SK-N-SH (cell line): Measurements from ENCODE around the gene TNFSF15. TPM values are rescaled to one million over a fixed set of nuclear protein-coding genes. Genes with fewer than 3 reads are reported as not detected.

ENCODE experiments used
- CTCF ChIA-PET: fragments of 300-600, 350-600 bp; formaldehyde crosslinking; extraction: SDS; loops from one replicate; lab custom pipeline; 2021; lab: Yijun Ruan, JAX
- POLR2A ChIA-PET: fragments of 350-600 bp; sonication (Branson Sonifier 250); formaldehyde crosslinking; extraction: SDS; loops from one replicate; lab custom pipeline; 2020; ENCODE audit warnings: antibody characterized with exemption, inconsistent platforms; lab: Yijun Ruan, JAX
- DNase-seq: peaks from one replicate; pipeline ENCODE4 v3.0.0; 2012
- H2AFZ ChIP-seq: fragments of 200-600 bp; sonication (generic); 2 replicates; pipeline ENCODE4 v1.8.1; 2016; ENCODE audit warnings: antibody characterized with exemption, mild to moderate bottlenecking, low read depth
- H3F3A ChIP-seq: fragments of 200-600 bp; sonication (generic); replicated peaks from 2 replicates; pipeline ENCODE3; 2016; ENCODE audit warnings: antibody characterized with exemption, mild to moderate bottlenecking; ENCODE audit not compliant: insufficient read depth
- H3K27ac ChIP-seq, 2 experiments: fragments of 200-500 bp in 1 of 2; fragments of 200-600 bp in 1 of 2; sonication (Bioruptor generic) in 1 of 2; sonication (generic), shearing (Covaris generic) in 1 of 2; 2 replicates each; pipeline versions ENCODE4 v1.5.1 to v1.6.1; 2014 to 2016; ENCODE audit warnings: low read depth in 2 of 2, inconsistent platforms in 1 of 2, low read length in 1 of 2, mild to moderate bottlenecking in 1 of 2, mixed read lengths in 1 of 2
- H3K27me3 ChIP-seq: fragments of 200-600 bp; sonication (generic), shearing (Covaris generic); 2 replicates; pipeline ENCODE4 v1.6.1; 2016; ENCODE audit warnings: mixed run types; ENCODE audit not compliant: insufficient read depth
- H3K36me3 ChIP-seq, 2 experiments: fragments of 200-500 bp in 1 of 2; fragments of 200-600 bp in 1 of 2; sonication (Bioruptor generic) in 1 of 2; sonication (generic) in 1 of 2; replicated peaks in 1 of 2; 2 replicates each; pipeline versions ENCODE3 to v1.5.1; 2014 to 2016; ENCODE audit warnings: low read length in 1 of 2, mild to moderate bottlenecking in 1 of 2; ENCODE audit not compliant: insufficient read depth in 2 of 2, control insufficient read depth in 1 of 2
- H3K4me1 ChIP-seq, 2 experiments: fragments of 200-500 bp in 1 of 2; fragments of 200-600 bp in 1 of 2; sonication (Bioruptor generic) in 1 of 2; sonication (generic), shearing (Covaris generic) in 1 of 2; 2 replicates each; pipeline versions ENCODE4 v1.5.1 to v1.6.1; 2014 to 2016; ENCODE audit warnings: low read depth in 1 of 2, low read length in 1 of 2, mixed run types in 1 of 2; ENCODE audit not compliant: insufficient read depth in 2 of 2, control insufficient read depth in 1 of 2
- H3K4me2 ChIP-seq: fragments of 200-600 bp; sonication (generic), shearing (Covaris generic); 2 replicates; pipeline ENCODE4 v1.6.1; 2017; ENCODE audit warnings: mixed run types
- H3K4me3 ChIP-seq, 2 experiments: fragments of 200-500 bp in 1 of 2; fragments of 200-600 bp in 1 of 2; sonication (Bioruptor generic) in 1 of 2; sonication (generic), shearing (Covaris generic) in 1 of 2; 2 replicates each; pipeline versions ENCODE4 v1.5.1 to v1.8.1; 2014 to 2016; ENCODE audit warnings: low read depth in 2 of 2, inconsistent platforms in 1 of 2, low read length in 1 of 2, mild to moderate bottlenecking in 1 of 2, mixed read lengths in 1 of 2, moderate library complexity in 1 of 2
- H3K79me2 ChIP-seq: fragments of 200-600 bp; sonication (generic); 2 replicates; pipeline ENCODE4 v1.8.1; 2017; ENCODE audit warnings: mild to moderate bottlenecking; ENCODE audit not compliant: insufficient read depth
- H3K9ac ChIP-seq: fragments of 200-600 bp; sonication (generic); 2 replicates; pipeline ENCODE4 v1.6.1; 2017; ENCODE audit warnings: mixed run types
- H3K9me2 ChIP-seq: fragments of 200-600 bp; sonication (generic); 2 replicates; pipeline ENCODE4 v1.6.1; 2017; ENCODE audit warnings: mixed run types
- H3K9me3 ChIP-seq: fragments of 200-600 bp; sonication (generic); 2 replicates; pipeline ENCODE4 v1.6.1; 2017; ENCODE audit warnings: mixed run types, mild to moderate bottlenecking, moderate library complexity
- H4K20me1 ChIP-seq: fragments of 200-600 bp; sonication (generic); 2 replicates; pipeline ENCODE4 v1.6.1; 2017; ENCODE audit warnings: mild to moderate bottlenecking, mixed run types; ENCODE audit not compliant: insufficient read depth
- CHD2 ChIP-seq: fragments of 150-350 bp; IDR thresholded peaks from 2 replicates; pipeline ENCODE4 v1.6.1; 2018; ENCODE audit warnings: low read length; ENCODE audit not compliant: partially characterized antibody
- ELF1 ChIP-seq: IDR thresholded peaks from 2 replicates; pipeline ENCODE4 v1.4.0; 2012
- EZH2phosphoT487 ChIP-seq: fragments of 200-600 bp; sonication (generic); IDR thresholded peaks from 2 replicates; pipeline ENCODE4 v1.6.1; 2017; ENCODE audit warnings: low read depth, mixed run types, mild to moderate bottlenecking, antibody characterized with exemption, moderate library complexity, borderline replicate concordance
- FOXJ3 ChIP-seq: sonication (generic); formaldehyde crosslinking; IDR thresholded peaks from 2 replicates; pipeline ENCODE4 v1.5.1; 2020; ENCODE audit warnings: mild to moderate bottlenecking, missing genetic modification reagents
- FOXM1 ChIP-seq: IDR thresholded peaks from 2 replicates; pipeline ENCODE4 v1.4.0; 2012; ENCODE audit warnings: low read depth, mild to moderate bottlenecking
- GABPA ChIP-seq: IDR thresholded peaks from 2 replicates; pipeline ENCODE4 v1.4.0; 2012; ENCODE audit warnings: low read depth, mild to moderate bottlenecking
- GATA2 ChIP-seq: sonication (generic); formaldehyde crosslinking; IDR thresholded peaks from 2 replicates; pipeline ENCODE4 v1.5.0; 2020; ENCODE audit warnings: mild to moderate bottlenecking, missing genetic modification reagents
- IRF3 ChIP-seq: fragments of 150-350 bp; IDR thresholded peaks from 2 replicates; pipeline ENCODE4 v1.6.1; 2016; ENCODE audit warnings: mild to moderate bottlenecking, low read depth, low read length
- JUND ChIP-seq: IDR thresholded peaks from 2 replicates; pipeline ENCODE4 v1.4.0; 2012
- MAX ChIP-seq: IDR thresholded peaks from 2 replicates; pipeline ENCODE4 v1.4.0; 2012; ENCODE audit warnings: low read depth
- MEF2A ChIP-seq: IDR thresholded peaks from 2 replicates; pipeline ENCODE4 v1.4.0; 2012; ENCODE audit warnings: low read depth, borderline replicate concordance
- MXI1 ChIP-seq: IDR thresholded peaks from 2 replicates; pipeline ENCODE4 v1.6.1; 2012; ENCODE audit warnings: mild to moderate bottlenecking, low read depth, low read length, improper control_type of control experiment
- NFIC ChIP-seq: IDR thresholded peaks from 2 replicates; pipeline ENCODE4 v1.4.0; 2012; ENCODE audit warnings: borderline replicate concordance
- NRF1 ChIP-seq: IDR thresholded peaks from 2 replicates; pipeline ENCODE4 v1.6.1; 2012; ENCODE audit warnings: low read depth, mild to moderate bottlenecking, low read length
- PBX3 ChIP-seq: IDR thresholded peaks from 2 replicates; pipeline ENCODE4; 2012
- POLR2AphosphoS5 ChIP-seq: IDR thresholded peaks from 2 replicates; pipeline ENCODE4 v1.6.1; 2012; ENCODE audit warnings: low read depth, low read length
- RXRA ChIP-seq: IDR thresholded peaks from 2 replicates; pipeline ENCODE4 v1.4.0; 2012; ENCODE audit warnings: low read depth, mild to moderate bottlenecking, borderline replicate concordance
- SIN3A ChIP-seq: IDR thresholded peaks from 2 replicates; pipeline ENCODE4 v1.6.1; 2012; ENCODE audit warnings: low read depth, mild to moderate bottlenecking, low read length, moderate library complexity, borderline replicate concordance
- SMC3 ChIP-seq: IDR thresholded peaks from 2 replicates; pipeline ENCODE4 v1.6.1; 2012; ENCODE audit warnings: low read depth, low read length, improper control_type of control experiment
- TCF12 ChIP-seq: IDR thresholded peaks from 2 replicates; pipeline ENCODE4 v1.4.0; 2012
- USF1 ChIP-seq: IDR thresholded peaks from 2 replicates; pipeline ENCODE4 v1.4.0; 2012; ENCODE audit warnings: low read depth, borderline replicate concordance
- USF2 ChIP-seq: fragments of 150-350 bp; IDR thresholded peaks from 2 replicates; pipeline ENCODE4 v1.6.1; 2017; ENCODE audit warnings: antibody characterized with exemption, low read length, low read depth, borderline replicate concordance
- YY1 ChIP-seq: IDR thresholded peaks from 2 replicates; pipeline ENCODE4 v1.4.0; 2012; ENCODE audit warnings: low read depth, mild to moderate bottlenecking
- WGBS: methylation state at CpG from one replicate; pipeline ENCODE4 v1.1.6; 2017; ENCODE audit warnings: low lambda C conversion rate; 5-methylcytosine and 5-hydroxymethylcytosine counted together
- polyA plus RNA-seq, 3 experiments: library from polyadenylated mRNA; depleted of rRNA; stranded (reverse); fragments of >200 nt; gene quantifications; 2 replicates each; pipeline ENCODE4 v1.2.3, GENCODE V29; 2012

The TNFSF15 gene
- polyA plus RNA-seq, 1 of the 3 experiments (the other 2 are of a cell fraction): 0.64 TPM

GRCh38 chr9:114774524-114774923 is 31.3 kb downstream of the TNFSF15 start:
- TF ChIP-seq ELF1 (no peak), SIN3A (no peak), MAX (no peak), SMC3 (no peak), GABPA (no peak), NRF1 (no peak), POLR2AphosphoS5 (no peak), RXRA (no peak), USF1 (no peak), MXI1 (no peak), MEF2A (no peak), EZH2phosphoT487 (no peak), JUND (no peak), FOXJ3 (CRISPR knock-in tag) (no peak), USF2 (no peak), CHD2 (no peak)
- Histone ChIP-seq H2AFZ (no peak overlapping the region), H4K20me1 (no peaks in the 10 kb centered on the region), H3K27ac (no peak overlapping the region), H3K4me3 (no peak overlapping the region), H3K9ac (no peak overlapping the region), H3K79me2 (no peaks in the 10 kb centered on the region), H3K27me3 (no peaks in the 10 kb centered on the region), H3K36me3 (no peaks in the 10 kb centered on the region), H3K9me3 (no peaks in the 10 kb centered on the region), H3F3A (peaks cover 6% of the 10 kb centered on the region), H3K4me1 (peaks cover 0 to 10% of the 10 kb centered on the region in 2 experiments; a peak in 2 of 4 replicates), H3K4me2 (no peak overlapping the region), H3K9me2 (no peaks in the 10 kb centered on the region)
- 26% methylated on average over 4 of the region's 4 CpGs for WGBS
- POLR2A ChIA-PET: no interaction called here
- DNase-seq: no peak
- CTCF ChIA-PET: no interaction called here

- Histone ChIP-seq H2AFZ (no peak overlapping the region), H3K4me1 (no peaks in the 10 kb centered on the region), H3K27me3 (0 out of 2 replicates have a peak, but pooled peaks cover 5% of the 10 kb centered on the region), H3K27ac (no peak overlapping the region), H3K79me2 (no peaks in the 10 kb centered on the region), H3K4me3 (no peak overlapping the region), H3K9me3 (no peaks in the 10 kb centered on the region), H3K9ac (no peak overlapping the region), H3K36me3 (no peaks in the 10 kb centered on the region), H3K4me2 (no peak overlapping the region), H3K9me2 (no peaks in the 10 kb centered on the region), H3F3A (peaks cover 6% of the 10 kb centered on the region), H4K20me1 (no peaks in the 10 kb centered on the region)
- DNase-seq: no peak
- 59% methylated on average over 6 of the region's 6 CpGs for whole genome bisulfite sequencing
- POLR2A ChIA-PET: no interaction called here
- CTCF ChIA-PET: no interaction called here
- no peak for TF ChIP-seq NFIC
- no peak for TF ChIP-seq MXI1
- TF ChIP-seq IRF3: no peak
- no peak for TF ChIP-seq TCF12
- no peak for TF ChIP-seq EZH2phosphoT487
- TF ChIP-seq FOXJ3 (CRISPR knock-in tag): no peak
- no peak for TF ChIP-seq PBX3
- TF ChIP-seq SMC3: no peak
- no peak for TF ChIP-seq YY1
- no peak for TF ChIP-seq GATA2 (CRISPR knock-in tag)
- TF ChIP-seq MAX: no peak
- TF ChIP-seq FOXM1: no peak
Observed at GRCh38 chr9:114771889-114772288, 34.0 kb downstream of the TNFSF15 start.
